Measurements from ENCODE around the gene CC2D2A. TPM values are rescaled to one million over a fixed set of nuclear protein-coding genes. Genes with fewer than 3 reads are reported as not detected.

The CC2D2A gene
- total RNA-seq, 1 experiment from 2014 or later, result 13.0 TPM

- Histone ChIP-seq H3K4me1 (ENCODE audit: control insufficient read depth in 1 of 2, insufficient read depth in 2 of 2, low read length in 2 of 2) (no peaks in the 10 kb centered on the region), H3K9me3 (ENCODE audit: control insufficient read depth in 1 of 2, insufficient read depth in 1 of 2, low read depth in 1 of 2, low read length in 2 of 2) (no peaks in the 10 kb centered on the region), H3K9me2 (ENCODE audit: insufficient read depth) (no peaks in the 10 kb centered on the region), H4K20me1 (ENCODE audit: insufficient read depth) (no peaks in the 10 kb centered on the region), H3K27ac (ENCODE audit: low read depth, low read length) (no peak overlapping the region), H3K9ac (ENCODE audit: low read length) (no peak overlapping the region), H2AFZ (ENCODE audit: low read depth, low read length, poor library complexity, severe bottlenecking) (no peak overlapping the region), H3K4me3 (replicated peaks in 1 of 2; ENCODE audit: low read depth in 1 of 2, low read length in 2 of 2) (no peak overlapping the region), H3K27me3 (ENCODE audit: insufficient read depth, low read length) (no peaks in the 10 kb centered on the region), H3K4me2 (ENCODE audit: low read length) (no peak overlapping the region), H3K36me3 (ENCODE audit: control insufficient read depth in 1 of 2, insufficient read depth in 2 of 2, low read length in 2 of 2) (peaks cover 0 to 3% of the 10 kb centered on the region in 2 experiments; a peak in 1 of 4 replicates), H3K79me2 (ENCODE audit: insufficient read depth, low read length) (no peaks in the 10 kb centered on the region)
- ChIA-PET CTCF (no interaction called here), POLR2A (no interaction called here), RAD21 (ENCODE audit: low non-redundant PET in 1 of 2, low total read pairs in 2 of 2, uncharacterized antibody in 2 of 2, unreplicated experiment in 2 of 2) (no interaction called here)
- intact Hi-C loops (cut with micrococcal nuclease), result no loop called here
- no peak for ATAC-seq
- TF ChIP-seq CBX3 (IDR thresholded peaks at IDR 0.05; ENCODE audit: low read depth) (no peak), CTCF (IDR thresholded peaks at IDR 0.05 in 2 of 3, conservative IDR thresholded peaks at IDR 0.05 in 1 of 3; ENCODE audit: borderline replicate concordance in 1 of 3, insufficient read depth in 1 of 3, low read depth in 2 of 3, low read length in 2 of 3) (no peak), SRF (IDR thresholded peaks at IDR 0.05; ENCODE audit: low read depth) (no peak), SIN3A (IDR thresholded peaks at IDR 0.05; ENCODE audit: low read depth) (no peak), TCF7L2 (IDR thresholded peaks at IDR 0.05; ENCODE audit: borderline replicate concordance, extremely low read depth, insufficient read depth, insufficient read length) (no peak), RAD21 (IDR thresholded peaks at IDR 0.05; ENCODE audit: low read depth) (no peak), YY1 (IDR thresholded peaks at IDR 0.05; ENCODE audit: extremely low read depth, insufficient replicate concordance, low read depth, low read length) (no peak), EZH2phosphoT487 (IDR thresholded peaks at IDR 0.05; ENCODE audit: borderline replicate concordance) (no peak), EGR1 (IDR thresholded peaks at IDR 0.05; ENCODE audit: low read depth) (no peak), SP1 (IDR thresholded peaks at IDR 0.05; ENCODE audit: low read depth) (no peak), FOSL1 (IDR thresholded peaks at IDR 0.05; ENCODE audit: low read depth) (no peak), POLR2AphosphoS5 (IDR thresholded peaks at IDR 0.05; ENCODE audit: low read depth, low read length) (no peak), ATF3 (IDR thresholded peaks at IDR 0.05) (no peak), ZNF274 (IDR thresholded peaks at IDR 0.05; ENCODE audit: low read depth, low read length) (no peak), MAX (IDR thresholded peaks at IDR 0.05) (no peak), ELF1 (IDR thresholded peaks at IDR 0.05; ENCODE audit: borderline replicate concordance, low read depth) (no peak), ZFX (IDR thresholded peaks at IDR 0.05) (no peak)
- TF ChIP-seq, protein P1, sequence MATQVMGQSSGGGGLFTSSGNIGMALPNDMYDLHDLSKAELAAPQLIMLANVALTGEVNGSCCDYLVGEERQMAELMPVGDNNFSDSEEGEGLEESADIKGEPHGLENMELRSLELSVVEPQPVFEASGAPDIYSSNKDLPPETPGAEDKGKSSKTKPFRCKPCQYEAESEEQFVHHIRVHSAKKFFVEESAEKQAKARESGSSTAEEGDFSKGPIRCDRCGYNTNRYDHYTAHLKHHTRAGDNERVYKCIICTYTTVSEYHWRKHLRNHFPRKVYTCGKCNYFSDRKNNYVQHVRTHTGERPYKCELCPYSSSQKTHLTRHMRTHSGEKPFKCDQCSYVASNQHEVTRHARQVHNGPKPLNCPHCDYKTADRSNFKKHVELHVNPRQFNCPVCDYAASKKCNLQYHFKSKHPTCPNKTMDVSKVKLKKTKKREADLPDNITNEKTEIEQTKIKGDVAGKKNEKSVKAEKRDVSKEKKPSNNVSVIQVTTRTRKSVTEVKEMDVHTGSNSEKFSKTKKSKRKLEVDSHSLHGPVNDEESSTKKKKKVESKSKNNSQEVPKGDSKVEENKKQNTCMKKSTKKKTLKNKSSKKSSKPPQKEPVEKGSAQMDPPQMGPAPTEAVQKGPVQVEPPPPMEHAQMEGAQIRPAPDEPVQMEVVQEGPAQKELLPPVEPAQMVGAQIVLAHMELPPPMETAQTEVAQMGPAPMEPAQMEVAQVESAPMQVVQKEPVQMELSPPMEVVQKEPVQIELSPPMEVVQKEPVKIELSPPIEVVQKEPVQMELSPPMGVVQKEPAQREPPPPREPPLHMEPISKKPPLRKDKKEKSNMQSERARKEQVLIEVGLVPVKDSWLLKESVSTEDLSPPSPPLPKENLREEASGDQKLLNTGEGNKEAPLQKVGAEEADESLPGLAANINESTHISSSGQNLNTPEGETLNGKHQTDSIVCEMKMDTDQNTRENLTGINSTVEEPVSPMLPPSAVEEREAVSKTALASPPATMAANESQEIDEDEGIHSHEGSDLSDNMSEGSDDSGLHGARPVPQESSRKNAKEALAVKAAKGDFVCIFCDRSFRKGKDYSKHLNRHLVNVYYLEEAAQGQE (IDR thresholded peaks at IDR 0.05; ENCODE audit: low read depth), result no peak
- TF ChIP-seq, protein P2, sequence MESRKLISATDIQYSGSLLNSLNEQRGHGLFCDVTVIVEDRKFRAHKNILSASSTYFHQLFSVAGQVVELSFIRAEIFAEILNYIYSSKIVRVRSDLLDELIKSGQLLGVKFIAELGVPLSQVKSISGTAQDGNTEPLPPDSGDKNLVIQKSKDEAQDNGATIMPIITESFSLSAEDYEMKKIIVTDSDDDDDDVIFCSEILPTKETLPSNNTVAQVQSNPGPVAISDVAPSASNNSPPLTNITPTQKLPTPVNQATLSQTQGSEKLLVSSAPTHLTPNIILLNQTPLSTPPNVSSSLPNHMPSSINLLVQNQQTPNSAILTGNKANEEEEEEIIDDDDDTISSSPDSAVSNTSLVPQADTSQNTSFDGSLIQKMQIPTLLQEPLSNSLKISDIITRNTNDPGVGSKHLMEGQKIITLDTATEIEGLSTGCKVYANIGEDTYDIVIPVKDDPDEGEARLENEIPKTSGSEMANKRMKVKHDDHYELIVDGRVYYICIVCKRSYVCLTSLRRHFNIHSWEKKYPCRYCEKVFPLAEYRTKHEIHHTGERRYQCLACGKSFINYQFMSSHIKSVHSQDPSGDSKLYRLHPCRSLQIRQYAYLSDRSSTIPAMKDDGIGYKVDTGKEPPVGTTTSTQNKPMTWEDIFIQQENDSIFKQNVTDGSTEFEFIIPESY (IDR thresholded peaks at IDR 0.05; ENCODE audit: extremely low read depth, insufficient replicate concordance, low read length), result no peak
- DNase-seq (ENCODE audit: low read depth, low spot score), result no peak
- no TSS peak for BruUV-seq (replicated peaks)
Observed at GRCh38 chr4:15585331-15585730, 115.6 kb downstream of the CC2D2A start.
